HepG2 (cell line): ENCODE data around the gene BATF2. TPM values are rescaled to one million over a fixed set of nuclear protein-coding genes. Genes with fewer than 3 reads are reported as not detected.

Experiments used
- BCL3 ChIP-seq: sonication (generic); formaldehyde crosslinking; IDR thresholded peaks from 2 replicates; pipeline ENCODE4 v1.5.1; 2020; ENCODE audit warnings: mild to moderate bottlenecking, missing genetic modification reagents, moderate library complexity
- BCLAF1 ChIP-seq: fragments of 450-650 bp; IDR thresholded peaks from 2 replicates; pipeline ENCODE4 v1.6.1; 2017; ENCODE audit warnings: mild to moderate bottlenecking
- EZH2 ChIP-seq: conservative IDR thresholded peaks from 2 replicates; pipeline ENCODE4 v1.6.1; 2012; ENCODE audit warnings: mild to moderate bottlenecking, low read depth, low read length, moderate library complexity
- GLMP ChIP-seq: sonication (generic); formaldehyde crosslinking; IDR thresholded peaks from 2 replicates; pipeline ENCODE4 v1.9.0; 2021; ENCODE audit warnings: missing genetic modification reagents, mild to moderate bottlenecking, borderline replicate concordance
- NFYB ChIP-seq: sonication (generic); formaldehyde crosslinking; IDR thresholded peaks from 2 replicates; pipeline ENCODE4 v1.4.0; 2020; ENCODE audit warnings: missing genetic modification reagents
- NFYC ChIP-seq: IDR thresholded peaks from 2 replicates; pipeline ENCODE4 v1.6.1; 2016; ENCODE audit warnings: missing genetic modification reagents, missing compliant biosample characterization
- PHB2 ChIP-seq: fragments of 450-650 bp; IDR thresholded peaks from 2 replicates; pipeline ENCODE4 v1.6.1; 2018; ENCODE audit not compliant: partially characterized antibody
- RBM22 ChIP-seq: fragments of 200-400 bp; formaldehyde crosslinking; optimal IDR thresholded peaks from 2 replicates; pipeline ENCODE3; 2017; ENCODE audit warnings: mild to moderate bottlenecking, low read length, moderate library complexity
- ZNF362 ChIP-seq: sonication (generic); formaldehyde crosslinking; IDR thresholded peaks from 2 replicates; pipeline ENCODE4 v1.4.0; 2020; ENCODE audit warnings: missing genetic modification reagents, mild to moderate bottlenecking, borderline replicate concordance
- ZNF670 ChIP-seq: sonication (generic); formaldehyde crosslinking; IDR thresholded peaks from 2 replicates; pipeline ENCODE4 v1.8.0; 2022; ENCODE audit warnings: mild to moderate bottlenecking, missing genetic modification reagents, borderline replicate concordance
- ZNF781 ChIP-seq: sonication (generic); formaldehyde crosslinking; IDR thresholded peaks from 2 replicates; pipeline ENCODE4 v1.5.1; 2020; ENCODE audit warnings: borderline replicate concordance, mild to moderate bottlenecking, missing genetic modification reagents; ENCODE audit errors: not compliant biosample characterization
- ZSCAN31 ChIP-seq: sonication (generic); formaldehyde crosslinking; IDR thresholded peaks from 2 replicates; pipeline ENCODE4 v1.5.0; 2020; ENCODE audit warnings: low read depth, mild to moderate bottlenecking, missing genetic modification reagents
- polyA plus RNA-seq, 8 experiments: library from polyadenylated mRNA; depleted of rRNA in 3 of 8; stranded (reverse) in 7 of 8; unstranded in 1 of 8; fragments of >200 nt; fragmentation: Illumina TruSeq in 4 of 8; extraction: Trizol in 4 of 8; gene quantifications; 2 replicates each; pipeline versions ENCODE4 v1.2.1 to v1.2.3, GENCODE V29; 2011 to 2016; ENCODE audit warnings: low read depth in 4 of 8, missing spikeins in 1 of 8, mixed read lengths in 1 of 8; ENCODE audit not compliant: insufficient read depth in 1 of 8
- total RNA-seq, 5 experiments: library from RNA; depleted of rRNA; stranded (reverse); fragments of >200 nt; fragmentation: Illumina TruSeq; extraction: Trizol; gene quantifications; 2 replicates each; pipeline ENCODE4 v1.2.3, GENCODE V29; 2016; ENCODE audit warnings: low read depth in 1 of 5
- TF ChIP-seq, protein P1 (sequence below): IDR thresholded peaks from 2 replicates; pipeline ENCODE4 v1.4.0; 2020; ENCODE audit warnings: mild to moderate bottlenecking, missing genetic modification reagents
- TF ChIP-seq, protein P2 (sequence below): sonication (generic); formaldehyde crosslinking; IDR thresholded peaks from 2 replicates; pipeline ENCODE4 v1.4.0; 2020; ENCODE audit warnings: missing genetic modification reagents
- TF ChIP-seq, protein P3 (sequence below): sonication (generic); formaldehyde crosslinking; IDR thresholded peaks from 2 replicates; pipeline ENCODE4 v1.4.0; 2020; ENCODE audit warnings: mild to moderate bottlenecking, low read depth, missing genetic modification reagents

The BATF2 gene
- total and polyA plus RNA-seq, 2 of the 13 experiments (the other 11 are each of a cell fraction or from before 2014, with no cell fraction given): 2.8 to 3.9 TPM

DNA sequence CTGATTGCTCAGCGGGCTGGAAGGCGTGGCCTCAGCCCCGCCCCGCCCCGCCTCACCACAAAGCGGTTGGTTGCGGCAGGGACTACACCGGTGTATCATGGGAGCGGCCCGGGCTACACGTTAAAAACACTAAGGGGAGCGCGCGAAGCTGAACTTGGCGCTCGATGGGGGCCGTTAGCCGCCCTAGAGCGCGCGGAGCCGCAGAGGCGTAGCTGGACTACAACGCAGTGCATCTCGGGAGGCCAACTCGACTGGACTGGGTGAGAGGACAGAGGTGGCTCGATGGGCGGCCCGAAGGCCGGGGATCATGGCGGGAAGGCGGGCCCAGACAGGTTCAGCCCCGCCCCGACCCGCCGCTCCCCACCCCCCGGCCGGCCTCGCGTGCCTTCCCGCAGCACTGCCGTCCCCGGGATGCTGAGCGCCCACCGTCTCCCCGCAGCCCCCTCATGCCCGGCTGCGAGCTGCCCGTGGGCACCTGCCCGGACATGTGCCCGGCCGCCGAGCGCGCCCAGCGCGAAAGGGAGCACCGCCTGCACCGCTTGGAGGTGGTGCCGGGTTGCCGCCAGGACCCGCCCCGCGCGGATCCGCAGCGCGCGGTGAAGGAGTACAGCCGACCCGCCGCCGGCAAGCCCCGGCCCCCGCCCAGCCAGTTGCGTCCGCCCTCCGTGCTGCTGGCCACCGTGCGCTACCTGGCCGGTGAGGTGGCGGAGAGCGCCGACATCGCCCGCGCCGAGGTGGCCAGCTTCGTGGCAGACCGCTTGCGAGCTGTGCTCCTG is 44.3 kb upstream of the BATF2 start, which contains the start of gene SAC3D1 (continued):
- TF ChIP-seq BCL3 (CRISPR knock-in tag) (peak; percentile 68), BCLAF1 (no peak), ZNF362 (CRISPR knock-in tag) (no peak), NFYC (CRISPR knock-in tag) (peak; percentile 50; the same call in 1 of the 2 replicates), PHB2 (no peak), GLMP (CRISPR knock-in tag) (no peak), ZNF670 (no peak), RBM22 (peak; percentile 77), NFYB (CRISPR knock-in tag) (peak; percentile 68), ZSCAN31 (no peak; the same call in 1 of the 2 replicates), ZNF781 (CRISPR knock-in tag) (no peak), EZH2 (no peak)
- TF ChIP-seq, protein P1, sequence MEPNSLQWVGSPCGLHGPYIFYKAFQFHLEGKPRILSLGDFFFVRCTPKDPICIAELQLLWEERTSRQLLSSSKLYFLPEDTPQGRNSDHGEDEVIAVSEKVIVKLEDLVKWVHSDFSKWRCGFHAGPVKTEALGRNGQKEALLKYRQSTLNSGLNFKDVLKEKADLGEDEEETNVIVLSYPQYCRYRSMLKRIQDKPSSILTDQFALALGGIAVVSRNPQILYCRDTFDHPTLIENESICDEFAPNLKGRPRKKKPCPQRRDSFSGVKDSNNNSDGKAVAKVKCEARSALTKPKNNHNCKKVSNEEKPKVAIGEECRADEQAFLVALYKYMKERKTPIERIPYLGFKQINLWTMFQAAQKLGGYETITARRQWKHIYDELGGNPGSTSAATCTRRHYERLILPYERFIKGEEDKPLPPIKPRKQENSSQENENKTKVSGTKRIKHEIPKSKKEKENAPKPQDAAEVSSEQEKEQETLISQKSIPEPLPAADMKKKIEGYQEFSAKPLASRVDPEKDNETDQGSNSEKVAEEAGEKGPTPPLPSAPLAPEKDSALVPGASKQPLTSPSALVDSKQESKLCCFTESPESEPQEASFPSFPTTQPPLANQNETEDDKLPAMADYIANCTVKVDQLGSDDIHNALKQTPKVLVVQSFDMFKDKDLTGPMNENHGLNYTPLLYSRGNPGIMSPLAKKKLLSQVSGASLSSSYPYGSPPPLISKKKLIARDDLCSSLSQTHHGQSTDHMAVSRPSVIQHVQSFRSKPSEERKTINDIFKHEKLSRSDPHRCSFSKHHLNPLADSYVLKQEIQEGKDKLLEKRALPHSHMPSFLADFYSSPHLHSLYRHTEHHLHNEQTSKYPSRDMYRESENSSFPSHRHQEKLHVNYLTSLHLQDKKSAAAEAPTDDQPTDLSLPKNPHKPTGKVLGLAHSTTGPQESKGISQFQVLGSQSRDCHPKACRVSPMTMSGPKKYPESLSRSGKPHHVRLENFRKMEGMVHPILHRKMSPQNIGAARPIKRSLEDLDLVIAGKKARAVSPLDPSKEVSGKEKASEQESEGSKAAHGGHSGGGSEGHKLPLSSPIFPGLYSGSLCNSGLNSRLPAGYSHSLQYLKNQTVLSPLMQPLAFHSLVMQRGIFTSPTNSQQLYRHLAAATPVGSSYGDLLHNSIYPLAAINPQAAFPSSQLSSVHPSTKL (CRISPR knock-in tag): peak; percentile 36; the same call in 1 of the 2 replicates
- TF ChIP-seq, protein P2, sequence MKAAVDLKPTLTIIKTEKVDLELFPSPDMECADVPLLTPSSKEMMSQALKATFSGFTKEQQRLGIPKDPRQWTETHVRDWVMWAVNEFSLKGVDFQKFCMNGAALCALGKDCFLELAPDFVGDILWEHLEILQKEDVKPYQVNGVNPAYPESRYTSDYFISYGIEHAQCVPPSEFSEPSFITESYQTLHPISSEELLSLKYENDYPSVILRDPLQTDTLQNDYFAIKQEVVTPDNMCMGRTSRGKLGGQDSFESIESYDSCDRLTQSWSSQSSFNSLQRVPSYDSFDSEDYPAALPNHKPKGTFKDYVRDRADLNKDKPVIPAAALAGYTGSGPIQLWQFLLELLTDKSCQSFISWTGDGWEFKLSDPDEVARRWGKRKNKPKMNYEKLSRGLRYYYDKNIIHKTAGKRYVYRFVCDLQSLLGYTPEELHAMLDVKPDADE (CRISPR knock-in tag): peak; percentile 64; the same call in 1 of the 2 replicates
- TF ChIP-seq, protein P3, sequence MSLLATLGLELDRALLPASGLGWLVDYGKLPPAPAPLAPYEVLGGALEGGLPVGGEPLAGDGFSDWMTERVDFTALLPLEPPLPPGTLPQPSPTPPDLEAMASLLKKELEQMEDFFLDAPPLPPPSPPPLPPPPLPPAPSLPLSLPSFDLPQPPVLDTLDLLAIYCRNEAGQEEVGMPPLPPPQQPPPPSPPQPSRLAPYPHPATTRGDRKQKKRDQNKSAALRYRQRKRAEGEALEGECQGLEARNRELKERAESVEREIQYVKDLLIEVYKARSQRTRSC (CRISPR knock-in tag): no peak
